HG02588 (cell line): ENCODE results near the gene XNDC1N.
"Not testable (repeated sequence)": the region's sequence is repeated elsewhere in the genome, so short reads cannot be mapped to it uniquely, and the experiment has no call there.

ENCODE experiments used
- ATAC-seq: cut with Tn5 transposase; IDR thresholded peaks from one replicate; pipeline ENCODE4 v1.9.1; 2021; ENCODE audit warnings: mild to moderate bottlenecking, moderate library complexity; ENCODE audit not compliant: unreplicated experiment

The XNDC1N gene

DNA sequence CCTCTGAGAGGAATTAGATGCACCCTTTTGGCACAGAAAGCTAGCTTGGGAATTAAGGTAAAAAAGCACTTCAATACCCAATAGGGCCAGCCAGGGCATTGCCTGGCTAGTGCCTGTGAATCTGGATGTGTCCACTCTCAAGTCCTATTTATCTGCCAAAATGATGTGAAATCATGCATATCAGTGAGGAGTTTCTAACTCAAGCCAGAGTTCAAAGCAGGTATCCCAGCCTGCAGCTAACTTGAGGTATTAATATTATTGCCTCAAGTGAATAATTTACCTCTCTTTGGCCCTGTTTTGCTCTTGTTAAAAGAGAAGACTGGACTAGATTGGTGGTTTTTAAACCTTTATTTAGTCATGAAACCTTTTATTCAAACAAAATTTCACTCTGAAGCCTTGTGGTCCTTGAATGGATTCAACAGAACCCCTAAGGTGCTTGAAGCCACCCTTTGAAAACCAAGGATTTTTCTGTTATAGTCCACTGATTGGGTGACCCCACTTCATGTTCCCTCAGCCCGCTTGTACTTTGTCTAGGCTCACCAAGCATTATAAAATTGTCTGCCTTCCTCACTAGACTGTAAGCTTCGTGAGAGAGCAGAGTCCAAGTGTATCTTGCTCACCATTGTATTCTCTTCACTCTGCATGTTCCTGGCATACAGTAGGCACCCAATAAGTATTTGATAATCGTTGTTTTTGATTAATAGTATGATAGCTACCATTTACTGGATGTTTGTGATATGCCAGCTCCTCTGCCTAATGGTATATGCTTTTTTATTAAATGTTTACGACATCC, 4.9 kb upstream of the XNDC1N start:
- ATAC-seq, result no peak

DNA sequence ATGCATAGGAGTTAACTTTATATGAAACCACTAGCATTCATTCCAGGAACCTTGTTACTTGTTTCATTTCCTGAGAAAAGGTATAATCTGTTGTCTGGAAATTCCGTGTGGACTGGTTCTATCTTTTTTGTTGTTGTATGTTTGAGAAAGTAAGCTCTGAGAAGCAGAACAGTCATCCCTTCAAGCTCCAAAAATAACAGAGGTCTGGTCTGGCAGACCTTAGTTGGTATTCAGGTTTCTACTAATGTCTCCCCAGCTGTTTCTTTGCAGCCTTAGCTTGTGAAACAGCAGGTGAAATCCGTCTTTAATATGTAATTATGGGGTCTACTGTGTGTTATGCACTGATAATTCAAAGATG, 2.8 kb upstream of the XNDC1N start:
- ATAC-seq, result no peak

DNA sequence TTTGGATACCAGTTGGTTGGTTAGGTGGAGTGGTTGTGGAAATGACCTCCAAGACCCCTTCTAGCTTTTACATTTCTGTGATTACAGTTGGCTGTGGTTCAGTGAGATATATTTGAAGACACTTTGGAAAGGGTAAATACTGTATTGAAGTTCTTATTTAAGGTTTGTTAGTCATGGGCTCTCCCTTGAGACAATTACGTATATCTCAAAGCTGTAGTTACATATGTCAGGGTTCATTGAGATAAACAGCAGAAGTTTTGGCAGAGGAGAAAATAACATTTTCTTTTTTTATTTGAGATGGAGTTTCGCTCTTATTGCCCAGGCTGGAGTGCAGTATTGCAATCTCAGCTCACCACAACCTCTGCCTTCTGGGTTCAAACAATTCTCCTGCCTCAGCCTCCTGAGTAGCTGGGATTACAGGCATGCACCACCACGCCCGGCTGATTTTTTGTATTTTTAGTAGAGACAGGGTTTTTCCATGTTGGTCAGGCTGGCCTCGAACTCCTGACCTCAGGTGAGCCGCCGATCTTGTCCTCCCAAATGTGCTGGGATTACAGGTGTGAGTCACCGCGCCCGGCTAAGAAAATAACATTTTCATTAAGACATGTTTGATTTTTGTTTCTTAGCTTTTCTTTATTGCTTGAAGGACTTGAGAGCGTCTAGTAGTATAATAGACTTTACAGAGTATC, 2.3 kb upstream of the XNDC1N start:
- no peak for ATAC-seq

DNA sequence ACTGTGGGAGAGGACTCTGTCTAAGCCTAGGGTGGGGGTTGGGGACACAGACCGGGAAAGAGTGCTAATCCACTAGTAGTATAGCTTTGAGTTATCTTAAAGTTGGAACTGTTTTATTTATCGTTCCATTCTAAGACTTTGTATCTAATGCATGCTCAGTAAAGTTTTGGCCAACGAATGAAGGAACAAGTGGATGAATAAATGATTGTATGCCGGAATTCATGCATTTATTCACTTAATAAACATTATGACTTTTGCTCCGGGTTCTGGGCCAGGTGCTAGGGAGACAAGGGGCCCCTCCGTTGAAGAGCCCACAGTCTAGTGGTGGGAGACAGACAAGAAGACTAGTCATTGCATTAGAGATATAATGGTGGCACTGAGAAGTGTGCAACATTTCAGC, 1.1 kb upstream of the XNDC1N start:
- no peak for ATAC-seq

DNA sequence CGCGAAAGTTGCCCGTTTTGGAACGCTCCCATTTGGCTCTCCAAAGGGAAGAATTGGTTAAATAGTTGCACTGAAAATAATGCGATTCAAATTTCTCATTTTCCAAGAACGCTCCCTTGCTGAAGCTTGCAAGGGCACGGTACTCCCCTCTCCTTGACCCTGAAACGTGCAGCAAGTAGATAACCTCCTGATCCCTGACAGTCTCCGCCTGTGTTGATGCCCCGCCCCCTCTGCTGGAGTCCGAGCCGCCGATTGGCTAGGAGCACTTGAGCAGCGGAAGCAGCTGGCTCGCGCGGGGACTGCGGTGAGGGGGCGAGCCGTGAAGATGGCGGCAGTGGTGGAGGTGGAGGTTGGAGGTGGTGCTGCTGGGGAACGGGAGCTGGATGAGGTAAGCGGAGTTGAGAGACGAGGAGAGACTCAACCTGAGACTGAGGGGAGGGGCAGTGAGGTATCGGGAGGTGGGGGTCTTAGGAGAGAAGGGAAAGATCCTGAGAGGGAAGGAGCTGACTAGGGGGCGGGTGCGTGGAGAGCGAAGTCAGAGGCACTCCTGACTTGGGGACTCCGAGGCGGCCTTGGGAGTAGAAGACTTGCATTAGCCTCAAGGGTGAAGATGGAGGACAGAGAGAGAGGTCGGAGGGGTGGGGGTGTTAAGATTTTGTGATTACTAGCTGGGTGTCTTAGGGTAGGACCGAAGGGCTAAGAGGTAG, 496 bp upstream of the XNDC1N start, which contains the start of gene RNF121:
RNF121 (plus strand) TSS at position 310 of the 707 bp plus-strand sequence; CDS start at position 326, 16 bp downstream.
- ATAC-seq, result peak; percentile 83

DNA sequence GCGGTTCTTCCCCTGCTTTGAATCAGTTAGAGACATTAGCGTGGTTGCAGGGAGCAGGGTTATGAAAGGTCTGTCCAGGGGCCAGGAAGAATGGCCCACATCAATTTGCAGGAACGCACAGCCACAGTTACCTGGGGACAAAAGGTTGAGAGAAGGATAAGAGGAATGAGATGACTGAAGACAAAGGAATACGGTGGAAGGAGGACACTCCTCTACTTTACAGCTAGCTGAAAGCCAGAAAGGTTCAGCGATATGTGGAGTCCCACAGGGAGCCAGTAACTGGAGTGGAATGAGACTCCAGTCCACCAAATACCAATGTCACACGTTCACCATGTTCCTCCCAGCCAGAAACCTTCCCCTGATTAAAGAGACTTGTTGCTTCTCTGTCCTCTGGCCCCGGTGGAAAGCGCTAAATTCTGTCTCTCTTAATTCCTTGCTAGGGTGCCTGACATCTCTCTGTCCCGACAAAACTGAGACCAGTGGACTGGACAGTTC, 10.7 kb downstream of the XNDC1N start:
- ATAC-seq, result no peak

DNA sequence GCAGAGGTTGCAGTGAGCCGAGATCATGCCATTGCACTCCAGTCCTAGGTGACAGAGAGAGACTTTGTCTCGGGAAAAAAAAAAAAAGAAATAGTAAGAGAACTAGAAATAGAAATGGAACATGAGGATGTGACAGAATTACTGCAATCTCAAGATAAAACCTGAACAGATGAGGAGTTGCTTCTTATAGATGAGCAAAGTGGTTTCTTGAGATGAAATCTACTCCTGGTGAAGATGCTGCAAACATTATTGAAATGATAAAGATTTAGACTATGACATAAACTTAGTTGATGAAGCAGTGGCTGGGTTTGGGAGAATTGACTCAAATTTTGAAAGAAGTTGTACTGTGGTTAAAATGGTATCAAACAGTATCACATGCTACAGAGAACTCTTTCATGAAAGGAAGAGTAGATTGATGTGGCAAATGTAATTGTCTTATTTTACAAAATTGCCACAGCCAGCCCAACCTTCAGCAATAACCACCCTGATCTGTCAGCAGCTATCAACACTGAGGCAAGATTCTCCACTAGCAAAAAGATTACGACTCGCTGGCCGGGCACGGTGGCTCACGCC, 13.7 kb downstream of the XNDC1N start:
- ATAC-seq, result no peak

DNA sequence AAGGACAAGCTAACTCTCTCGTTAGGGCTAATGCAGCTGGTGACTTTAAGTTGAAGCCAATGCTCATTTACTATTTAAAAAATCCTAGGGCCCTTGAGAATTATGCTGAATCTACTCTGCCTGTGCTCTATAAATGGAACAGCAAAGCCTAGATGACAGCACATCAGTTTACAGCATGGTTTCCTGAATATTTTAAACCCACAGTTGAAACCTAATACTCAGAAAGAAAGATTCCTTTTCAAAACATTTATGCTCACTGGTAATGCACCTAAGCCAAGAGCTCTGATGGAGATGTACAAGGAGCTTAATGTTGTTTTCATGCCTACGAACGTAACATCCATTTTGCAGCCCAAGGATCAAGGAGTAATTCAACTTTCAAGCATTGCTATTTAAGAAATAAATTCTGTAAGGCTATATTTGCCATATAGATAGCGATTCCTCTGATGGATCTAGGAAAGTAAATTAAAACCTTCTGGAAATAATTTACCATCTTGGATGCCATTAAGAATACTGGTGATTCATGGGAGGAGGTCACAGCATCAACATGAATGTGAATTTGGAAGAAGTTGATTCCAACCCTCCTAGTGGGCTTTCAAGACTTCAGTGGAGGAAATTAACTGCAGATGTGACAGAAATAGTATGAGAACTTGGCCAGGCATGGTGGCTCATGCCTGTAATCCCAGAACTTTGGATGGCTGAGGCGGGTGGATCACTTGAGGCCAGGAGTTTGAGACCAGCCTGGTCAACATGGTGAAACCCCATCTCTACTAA, 14.5 kb downstream of the XNDC1N start:
- no peak for ATAC-seq

DNA sequence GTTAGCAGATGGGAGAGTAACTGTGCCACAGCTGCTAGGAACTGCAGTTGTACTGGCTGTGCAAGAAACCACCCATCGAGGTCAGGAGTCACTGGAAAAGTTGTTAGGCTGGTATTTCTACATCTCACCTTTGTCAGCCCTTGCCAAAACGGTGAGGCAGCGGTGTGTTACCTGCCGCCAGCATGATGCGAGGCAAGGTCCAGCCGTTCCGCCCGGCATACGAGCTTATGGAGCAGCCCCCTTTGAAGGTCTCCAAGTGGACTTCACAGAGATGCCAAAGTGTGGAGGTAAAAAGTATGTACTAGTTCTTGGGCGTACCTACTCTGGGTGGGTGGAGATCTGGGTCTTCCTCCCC, 16.4 kb downstream of the XNDC1N start:
- not testable (repeated sequence) for ATAC-seq

DNA sequence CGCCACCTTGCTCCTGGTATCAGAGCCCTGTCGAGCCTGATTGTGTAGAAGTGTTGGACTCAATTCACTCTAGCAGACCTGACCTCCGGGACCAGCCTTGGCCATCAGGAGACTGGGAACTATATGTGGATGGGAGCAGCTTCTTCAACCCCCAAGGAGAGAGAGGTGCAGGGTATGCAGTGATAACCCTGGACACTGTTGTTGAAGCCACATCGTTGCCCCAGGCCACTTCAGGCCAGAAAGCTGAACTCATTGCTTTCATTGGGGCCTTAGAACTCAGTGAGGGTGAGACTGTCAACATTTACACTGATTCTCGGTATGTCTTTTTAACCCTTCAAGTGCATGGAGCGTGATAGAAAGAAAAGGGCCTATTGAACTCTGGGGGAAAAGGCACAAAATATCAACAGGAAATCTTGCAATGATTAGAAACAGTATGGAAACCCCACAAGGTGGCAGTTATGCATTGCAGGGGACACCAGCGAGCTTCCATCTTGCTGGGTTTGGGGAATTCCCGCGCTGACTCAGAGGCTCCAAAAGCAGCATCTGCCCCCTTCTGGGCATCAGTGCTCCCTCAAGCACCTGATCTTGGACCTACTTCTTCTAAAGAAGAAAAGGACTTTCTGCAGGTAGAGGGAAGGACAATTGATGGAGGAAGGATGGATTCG, 16.9 kb downstream of the XNDC1N start:
- ATAC-seq, result not testable (repeated sequence)

DNA sequence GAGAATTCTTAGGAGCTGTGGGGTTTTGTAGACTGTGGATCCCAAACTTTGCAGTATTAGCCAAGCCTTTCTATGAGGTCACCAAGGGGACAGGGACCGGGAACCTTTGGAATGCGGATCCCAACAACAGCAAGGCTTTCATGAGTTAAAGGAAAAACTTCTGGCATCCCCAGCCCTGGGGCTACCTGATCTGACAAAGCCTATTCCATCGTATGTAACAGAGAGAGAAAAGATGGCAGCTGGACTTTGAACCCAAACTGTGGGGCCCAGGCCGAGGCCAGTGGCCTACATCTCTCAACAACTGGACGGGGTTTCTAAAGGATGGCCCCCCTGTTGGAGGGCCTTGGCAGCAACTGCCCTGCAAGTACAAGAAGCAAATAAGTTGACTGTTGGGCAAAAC, 17.6 kb downstream of the XNDC1N start:
- not testable (repeated sequence) for ATAC-seq

DNA sequence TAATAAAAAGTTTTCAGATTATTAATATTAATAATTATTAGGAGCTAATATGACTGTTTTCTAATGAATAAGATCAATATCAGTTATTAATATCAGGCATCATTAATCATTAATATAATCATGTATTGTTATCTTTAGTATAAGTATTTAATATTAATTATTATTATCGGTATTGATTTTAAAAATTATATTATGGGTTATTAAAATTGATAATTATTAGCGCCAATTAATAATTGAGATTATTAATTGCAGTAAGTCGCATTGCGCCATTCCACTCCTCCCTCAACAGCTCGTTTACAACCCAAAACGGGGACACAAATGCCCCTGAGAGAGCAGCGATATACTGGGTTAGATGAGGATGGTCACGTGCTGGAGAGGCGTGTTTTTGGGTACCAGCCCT, 20.2 kb downstream of the XNDC1N start:
- no peak for ATAC-seq

DNA sequence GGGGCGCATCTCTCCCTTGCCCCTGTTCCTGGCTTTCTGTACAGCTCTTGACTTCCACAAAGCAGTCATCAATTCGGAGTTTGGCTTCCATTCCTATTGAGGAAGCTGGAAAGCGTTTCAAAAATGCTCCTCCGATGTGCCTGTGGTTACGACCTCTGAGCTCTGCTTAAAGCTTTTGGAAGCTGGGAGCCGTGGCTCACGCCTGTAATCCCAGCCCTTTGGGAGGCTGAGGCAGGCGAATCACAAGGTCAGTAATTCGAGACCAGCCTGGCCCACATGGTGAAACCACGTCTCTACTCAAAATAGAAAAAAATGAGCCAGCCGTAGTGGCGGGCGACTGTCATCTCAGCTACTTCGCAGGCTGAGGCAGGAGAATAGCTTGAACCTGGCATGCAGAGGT, 27.3 kb downstream of the XNDC1N start:
- not testable (repeated sequence) for ATAC-seq

DNA sequence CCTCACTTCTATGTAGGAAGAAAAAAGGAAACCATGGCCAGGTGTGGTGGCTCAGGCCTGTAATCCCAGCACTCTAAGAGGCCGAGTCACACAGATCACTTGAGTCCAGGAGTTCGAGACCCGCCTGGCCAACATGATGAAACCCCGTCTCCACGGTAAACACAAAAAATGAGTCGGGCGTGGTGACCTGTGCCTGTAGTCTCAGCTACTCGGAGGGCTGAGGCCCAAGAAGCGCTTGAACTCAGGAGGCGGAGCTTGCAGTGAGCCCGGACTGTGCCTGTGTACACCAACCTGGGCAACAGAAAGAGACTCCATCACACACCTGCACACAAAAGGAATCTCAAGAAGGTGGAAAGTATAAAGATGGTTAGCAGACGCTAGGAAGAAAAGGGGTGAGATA, 32.4 kb downstream of the XNDC1N start:
- no peak for ATAC-seq

DNA sequence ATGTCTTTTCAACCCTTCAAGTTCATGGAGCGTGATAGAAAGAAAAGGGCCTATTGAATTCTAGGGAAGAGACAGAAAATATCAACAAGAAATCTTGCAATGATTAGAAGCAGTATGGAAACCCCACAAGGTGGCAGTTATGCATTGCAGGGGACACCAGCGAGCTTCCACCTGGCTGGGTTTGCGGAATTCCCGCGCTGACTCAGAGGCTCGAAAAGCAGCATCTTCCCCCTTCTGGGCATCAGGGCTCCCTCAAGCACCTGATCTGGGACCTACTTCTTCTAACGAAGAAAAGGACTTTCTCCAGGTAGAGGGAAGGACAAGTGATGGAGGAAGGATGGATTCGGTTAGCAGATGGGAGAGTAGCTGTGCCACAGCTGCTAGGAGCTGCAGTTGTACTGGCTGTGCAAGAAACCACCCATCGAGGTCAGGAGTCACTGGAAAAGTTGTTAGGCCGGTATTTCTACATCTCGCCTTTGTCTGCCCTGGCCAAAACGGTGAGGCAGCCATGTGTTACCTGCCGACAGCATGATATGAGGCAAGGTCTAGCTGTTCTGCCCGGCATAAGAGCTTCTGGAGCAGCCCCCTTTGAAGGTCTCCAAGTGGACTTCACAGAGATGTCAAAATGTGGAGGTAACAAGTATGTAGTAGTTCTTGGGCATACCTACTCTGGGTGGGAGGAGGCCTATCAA, 39.1 kb downstream of the XNDC1N start:
- ATAC-seq, result not testable (repeated sequence)

DNA sequence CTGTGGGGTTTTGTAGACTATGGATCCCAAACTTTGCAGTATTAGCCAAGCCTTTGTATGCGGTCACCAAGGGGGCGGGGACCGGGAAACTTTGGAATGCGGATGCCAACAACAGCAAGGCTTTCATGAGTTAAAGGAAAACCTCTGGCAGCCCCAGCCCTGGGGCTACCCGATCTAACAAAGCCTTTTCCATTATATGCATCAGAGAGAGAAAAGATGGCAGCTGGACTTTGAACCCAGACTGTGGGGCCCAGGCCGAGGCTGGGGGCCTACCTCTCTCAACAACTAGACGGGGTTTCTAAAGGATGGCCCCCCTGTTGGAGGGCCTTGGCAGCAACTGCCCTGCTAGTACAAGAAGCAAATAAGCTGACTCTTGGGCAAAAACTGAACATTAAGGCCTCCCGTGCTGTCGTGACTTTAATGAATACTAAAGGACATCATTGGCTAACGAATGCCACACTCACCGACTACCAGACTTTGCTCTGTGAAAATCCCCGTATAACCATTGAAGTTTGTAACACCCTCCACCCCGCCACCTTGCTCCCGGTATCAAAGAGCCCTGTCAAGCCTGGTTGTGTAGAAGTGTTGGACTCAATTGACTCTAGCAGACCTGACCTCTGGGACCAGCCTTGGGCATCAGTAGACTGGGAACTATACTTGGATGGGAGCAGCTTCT, 39.9 kb downstream of the XNDC1N start:
- not testable (repeated sequence) for ATAC-seq

DNA sequence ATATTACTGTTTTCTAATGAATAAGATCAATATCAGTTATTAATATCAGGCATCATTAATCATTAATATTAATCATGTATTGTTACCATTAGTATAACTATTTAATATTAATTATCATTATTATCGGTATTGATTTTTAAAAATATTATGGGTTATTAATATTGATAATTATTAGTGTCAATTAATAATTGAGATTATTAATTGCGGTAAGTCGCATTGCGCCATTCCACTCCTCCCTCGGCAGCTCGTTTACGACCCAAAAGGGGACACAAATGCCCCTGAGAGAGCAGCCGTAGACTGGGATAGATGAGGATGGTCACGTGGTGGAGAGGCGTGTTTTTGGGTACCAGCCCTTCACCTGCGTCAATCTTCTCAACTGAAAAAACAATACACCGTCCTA, 42.6 kb downstream of the XNDC1N start:
- ATAC-seq, result not testable (repeated sequence)
